ENCODE data around the gene TRPM2. TPM values are rescaled to one million over a fixed set of nuclear protein-coding genes. Genes with fewer than 3 reads are reported as not detected.
"Not testable (repeated sequence)": the region's sequence is repeated elsewhere in the genome, so short reads cannot be mapped to it uniquely, and the experiment has no call there.

The TRPM2 gene
- polyA plus RNA-seq, 2 donors, result 1.2 to 1.7 TPM

DNA sequence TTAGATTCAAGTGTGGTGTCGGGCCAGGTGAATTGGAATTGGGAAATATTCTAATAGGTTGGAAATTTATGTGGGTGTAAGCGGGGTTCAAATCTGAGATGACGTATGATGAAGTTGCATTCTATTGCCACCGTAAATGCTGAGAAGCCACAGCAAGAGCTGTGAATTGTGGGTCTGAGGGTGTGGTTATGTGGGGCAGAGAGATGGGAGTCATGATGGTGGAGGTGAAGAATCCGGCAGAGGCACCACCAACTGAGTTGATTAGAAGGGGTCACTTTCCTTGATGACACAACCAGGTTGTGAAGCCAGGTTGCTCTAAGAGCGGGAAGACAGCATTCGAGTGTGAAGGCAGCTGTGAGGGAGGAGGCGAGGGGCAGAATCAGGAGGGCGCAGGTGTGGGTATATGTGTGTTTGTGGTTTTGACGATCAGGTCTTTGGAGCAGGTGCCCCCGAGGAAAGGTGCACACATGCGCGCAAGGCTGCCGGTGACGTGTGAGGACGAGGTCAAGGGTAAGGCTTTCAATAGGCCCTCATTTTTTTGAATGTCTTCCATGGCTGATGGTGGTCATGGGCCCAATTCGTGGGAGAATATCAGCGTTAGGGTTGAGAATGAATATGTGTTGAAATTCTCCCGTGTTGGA lies 120.6 kb downstream of the TRPM2 start:
- Histone ChIP-seq H3K27ac (ENCODE audit: low read depth in 2 of 2, low read length in 1 of 2) (no peak overlapping the region), H3K4me3 (ENCODE audit: low read depth in 1 of 2, low read length in 2 of 2) (no peak overlapping the region), H3K36me3 (ENCODE audit: control insufficient read depth in 2 of 2, insufficient read depth in 2 of 2, low read length in 1 of 2) (no peaks in the 10 kb centered on the region), H3K27me3 (ENCODE audit: control insufficient read depth in 1 of 2, insufficient read depth in 2 of 2, low read length in 2 of 2) (no peaks in the 10 kb centered on the region), H3K9me3 (ENCODE audit: control insufficient read depth in 2 of 2, insufficient read depth in 1 of 2, low read depth in 1 of 2, low read length in 1 of 2) (no peaks in the 10 kb centered on the region), H3K4me1 (ENCODE audit: control insufficient read depth in 2 of 2, insufficient read depth in 2 of 2, low read length in 1 of 2) (no peaks in the 10 kb centered on the region)
- WGBS, 2 donors, result 90 to 92% methylated on average over 19 of the region's 19 CpGs

DNA sequence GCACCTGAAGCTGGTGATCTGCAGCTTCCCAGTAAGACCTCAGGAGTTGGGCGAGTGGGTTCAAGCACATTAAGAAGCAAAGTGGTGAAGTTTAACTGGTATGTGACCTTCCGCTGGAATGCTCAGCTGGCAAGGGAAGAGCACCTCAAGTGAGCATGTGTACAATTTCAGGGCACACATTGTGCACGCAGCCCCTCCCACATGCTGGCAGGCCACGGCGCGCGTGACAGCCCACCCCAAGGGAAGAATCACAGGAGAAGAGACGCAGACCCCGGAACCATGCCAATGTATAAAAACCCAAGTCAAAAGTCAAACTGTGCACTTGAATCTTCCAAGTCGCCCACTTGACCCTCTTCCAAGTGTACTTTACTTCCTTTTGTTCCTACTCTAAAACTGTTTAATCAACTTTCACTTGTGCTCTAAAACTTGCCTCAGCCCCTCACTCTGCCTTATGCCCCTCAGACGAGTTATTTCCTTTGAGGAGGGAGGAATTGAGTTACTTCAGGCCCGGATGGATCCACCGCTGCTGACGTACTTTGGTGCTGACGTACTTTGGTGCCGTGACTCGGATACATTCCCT lies 121.9 kb downstream of the TRPM2 start:
- 86 to 88% methylated on average over 17 of the region's 17 CpGs for WGBS, 2 donors
- H3K36me3 ChIP-seq (ENCODE audit: control insufficient read depth in 2 of 2, insufficient read depth in 2 of 2, low read length in 1 of 2), result no peaks in the 10 kb centered on the region
- no peak overlapping the region for H3K27ac ChIP-seq (ENCODE audit: low read depth in 2 of 2, low read length in 1 of 2)
- H3K27me3 ChIP-seq (ENCODE audit: control insufficient read depth in 1 of 2, insufficient read depth in 2 of 2, low read length in 2 of 2), result no peaks in the 10 kb centered on the region
- no peak overlapping the region for H3K4me3 ChIP-seq (ENCODE audit: low read depth in 1 of 2, low read length in 2 of 2)
- no peaks in the 10 kb centered on the region for H3K9me3 ChIP-seq (ENCODE audit: control insufficient read depth in 2 of 2, insufficient read depth in 1 of 2, low read depth in 1 of 2, low read length in 1 of 2)
- no peaks in the 10 kb centered on the region for H3K4me1 ChIP-seq (ENCODE audit: control insufficient read depth in 2 of 2, insufficient read depth in 2 of 2, low read length in 1 of 2)

DNA sequence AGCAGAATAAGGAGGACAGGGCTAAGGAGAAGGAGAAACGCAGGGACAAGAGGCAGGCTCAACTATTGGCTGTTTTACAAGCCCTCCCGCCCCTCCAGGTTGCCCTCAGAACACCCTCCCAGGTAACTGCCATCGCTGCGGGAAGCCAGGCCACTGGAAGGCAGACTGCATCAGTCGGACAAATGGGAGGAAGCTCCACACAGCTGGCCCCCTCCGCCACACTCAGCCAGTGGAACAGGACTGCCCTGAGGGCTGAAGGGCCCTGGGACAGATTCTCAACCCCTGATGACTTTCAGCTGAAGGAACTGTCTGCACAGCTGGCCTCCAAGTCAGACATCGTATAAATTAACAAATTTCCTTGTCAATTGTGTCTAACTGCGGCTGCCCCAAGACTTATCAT lies 123.7 kb downstream of the TRPM2 start:
- WGBS, 2 donors, result 70 to 76% methylated on average over 8 of the region's 8 CpGs
- H3K36me3 ChIP-seq (ENCODE audit: control insufficient read depth in 2 of 2, insufficient read depth in 2 of 2, low read length in 1 of 2), result no peaks in the 10 kb centered on the region
- H3K9me3 ChIP-seq (ENCODE audit: control insufficient read depth in 2 of 2, insufficient read depth in 1 of 2, low read depth in 1 of 2, low read length in 1 of 2), result no peaks in the 10 kb centered on the region

DNA sequence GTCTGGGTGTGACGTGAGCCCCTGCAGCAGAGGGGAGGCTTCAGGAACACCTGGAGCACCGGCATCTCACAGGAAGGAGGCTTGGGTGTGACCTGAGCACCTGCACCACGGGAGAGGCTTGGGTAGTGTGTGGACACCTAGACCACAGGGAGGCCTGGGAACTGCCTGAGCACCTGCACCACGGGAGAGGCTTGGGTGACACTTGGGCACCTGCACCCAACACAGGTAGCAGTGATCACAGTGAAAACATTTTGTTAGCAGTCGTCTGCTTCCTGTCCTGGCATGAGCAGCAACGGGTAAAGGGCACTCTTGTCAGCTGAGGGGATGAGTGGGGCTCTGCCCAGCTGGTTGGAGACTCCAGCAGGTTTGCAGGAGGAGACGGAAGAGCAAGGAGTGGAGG lies 124.3 kb downstream of the TRPM2 start:
- no peaks in the 10 kb centered on the region for H3K4me1 ChIP-seq (ENCODE audit: control insufficient read depth in 2 of 2, insufficient read depth in 2 of 2, low read length in 1 of 2)
- H3K9me3 ChIP-seq (ENCODE audit: control insufficient read depth in 2 of 2, insufficient read depth in 1 of 2, low read depth in 1 of 2, low read length in 1 of 2), result no peaks in the 10 kb centered on the region
- 57 to 67% methylated on average over 7 of the region's 7 CpGs for WGBS, 2 donors
- H3K4me3 ChIP-seq (ENCODE audit: low read depth in 1 of 2, low read length in 2 of 2), result no peak overlapping the region
- H3K36me3 ChIP-seq (ENCODE audit: control insufficient read depth in 2 of 2, insufficient read depth in 2 of 2, low read length in 1 of 2), result no peaks in the 10 kb centered on the region
- no peaks in the 10 kb centered on the region for H3K27me3 ChIP-seq (ENCODE audit: control insufficient read depth in 1 of 2, insufficient read depth in 2 of 2, low read length in 2 of 2)
- no peak overlapping the region for H3K27ac ChIP-seq (ENCODE audit: low read depth in 2 of 2, low read length in 1 of 2)

More for the DNA sequence above, 123.7 kb downstream of the TRPM2 start:
- H3K4me1 ChIP-seq (ENCODE audit: control insufficient read depth in 2 of 2, insufficient read depth in 2 of 2, low read length in 1 of 2), result no peaks in the 10 kb centered on the region
- no peak overlapping the region for H3K27ac ChIP-seq (ENCODE audit: low read depth in 2 of 2, low read length in 1 of 2)
- no peaks in the 10 kb centered on the region for H3K27me3 ChIP-seq (ENCODE audit: control insufficient read depth in 1 of 2, insufficient read depth in 2 of 2, low read length in 2 of 2)
- H3K4me3 ChIP-seq (ENCODE audit: low read depth in 1 of 2, low read length in 2 of 2), result no peak overlapping the region

DNA sequence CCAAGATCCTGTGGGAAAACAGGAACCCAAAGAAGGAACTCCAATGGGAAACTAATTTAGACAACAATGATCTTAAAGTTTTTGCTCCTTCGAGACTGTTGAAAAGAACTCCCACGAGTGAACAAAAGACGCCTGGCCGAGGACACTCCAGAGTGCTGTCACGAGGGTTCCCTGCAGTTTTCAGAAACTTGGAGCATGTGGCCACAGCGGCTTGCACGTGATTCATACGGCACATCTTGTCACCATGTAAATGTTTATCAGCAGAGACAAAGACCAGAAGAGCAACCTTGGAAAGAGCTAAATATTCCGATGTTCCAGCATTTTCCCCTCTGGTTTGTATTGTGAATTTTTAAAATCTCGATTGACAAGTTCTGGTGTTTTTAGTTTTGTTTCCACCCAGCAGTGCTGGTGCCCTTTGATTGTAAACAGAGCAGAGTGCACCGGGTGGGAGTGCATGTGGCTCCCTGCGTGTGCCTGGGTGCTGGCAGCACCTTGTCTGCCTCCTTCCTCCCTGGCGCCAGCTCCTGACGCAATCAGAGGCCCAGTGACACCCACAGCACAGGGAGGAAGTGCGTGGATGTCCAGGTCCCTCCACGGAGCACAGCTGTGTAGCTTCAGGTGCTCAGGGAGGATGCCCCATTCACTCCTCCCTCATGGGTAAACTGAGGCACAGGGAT lies 124.8 kb downstream of the TRPM2 start:
- Histone ChIP-seq H3K4me1 (ENCODE audit: control insufficient read depth in 2 of 2, insufficient read depth in 2 of 2, low read length in 1 of 2) (no peaks in the 10 kb centered on the region), H3K27me3 (ENCODE audit: control insufficient read depth in 1 of 2, insufficient read depth in 2 of 2, low read length in 2 of 2) (no peaks in the 10 kb centered on the region), H3K36me3 (ENCODE audit: control insufficient read depth in 2 of 2, insufficient read depth in 2 of 2, low read length in 1 of 2) (no peaks in the 10 kb centered on the region), H3K9me3 (ENCODE audit: control insufficient read depth in 2 of 2, insufficient read depth in 1 of 2, low read depth in 1 of 2, low read length in 1 of 2) (no peaks in the 10 kb centered on the region), H3K27ac (ENCODE audit: low read depth in 2 of 2, low read length in 1 of 2) (no peak overlapping the region), H3K4me3 (ENCODE audit: low read depth in 1 of 2, low read length in 2 of 2) (no peak overlapping the region)
- 73 to 79% methylated on average over 16 of the region's 16 CpGs for WGBS, 2 donors

DNA sequence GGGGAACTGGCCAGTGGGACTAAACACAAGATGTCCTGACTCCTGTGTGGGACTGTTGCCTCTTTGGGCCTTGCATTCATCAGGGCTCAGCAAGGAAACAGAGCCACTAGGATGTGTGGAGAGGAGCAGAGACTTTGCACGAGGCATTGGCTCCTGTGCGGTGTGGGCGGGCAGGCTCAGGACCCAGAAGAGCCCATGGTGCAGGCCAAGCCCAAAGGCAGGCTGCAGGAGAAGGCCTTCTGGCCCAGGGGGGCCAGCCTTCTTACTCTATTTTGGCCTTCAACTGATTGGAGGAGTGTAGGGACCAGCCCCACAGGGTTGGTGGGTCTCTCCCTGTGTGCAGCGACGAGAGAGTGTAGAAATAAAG lies 125.4 kb downstream of the TRPM2 start:
- Histone ChIP-seq H3K27me3 (ENCODE audit: control insufficient read depth in 1 of 2, insufficient read depth in 2 of 2, low read length in 2 of 2) (no peaks in the 10 kb centered on the region), H3K4me3 (ENCODE audit: low read depth in 1 of 2, low read length in 2 of 2) (no peak overlapping the region), H3K36me3 (ENCODE audit: control insufficient read depth in 2 of 2, insufficient read depth in 2 of 2, low read length in 1 of 2) (no peaks in the 10 kb centered on the region), H3K27ac (ENCODE audit: low read depth in 2 of 2, low read length in 1 of 2) (no peak overlapping the region), H3K9me3 (ENCODE audit: control insufficient read depth in 2 of 2, insufficient read depth in 1 of 2, low read depth in 1 of 2, low read length in 1 of 2) (no peaks in the 10 kb centered on the region), H3K4me1 (ENCODE audit: control insufficient read depth in 2 of 2, insufficient read depth in 2 of 2, low read length in 1 of 2) (no peaks in the 10 kb centered on the region)
- WGBS, 2 donors, result 88 to 96% methylated on average over 5 of the region's 5 CpGs

DNA sequence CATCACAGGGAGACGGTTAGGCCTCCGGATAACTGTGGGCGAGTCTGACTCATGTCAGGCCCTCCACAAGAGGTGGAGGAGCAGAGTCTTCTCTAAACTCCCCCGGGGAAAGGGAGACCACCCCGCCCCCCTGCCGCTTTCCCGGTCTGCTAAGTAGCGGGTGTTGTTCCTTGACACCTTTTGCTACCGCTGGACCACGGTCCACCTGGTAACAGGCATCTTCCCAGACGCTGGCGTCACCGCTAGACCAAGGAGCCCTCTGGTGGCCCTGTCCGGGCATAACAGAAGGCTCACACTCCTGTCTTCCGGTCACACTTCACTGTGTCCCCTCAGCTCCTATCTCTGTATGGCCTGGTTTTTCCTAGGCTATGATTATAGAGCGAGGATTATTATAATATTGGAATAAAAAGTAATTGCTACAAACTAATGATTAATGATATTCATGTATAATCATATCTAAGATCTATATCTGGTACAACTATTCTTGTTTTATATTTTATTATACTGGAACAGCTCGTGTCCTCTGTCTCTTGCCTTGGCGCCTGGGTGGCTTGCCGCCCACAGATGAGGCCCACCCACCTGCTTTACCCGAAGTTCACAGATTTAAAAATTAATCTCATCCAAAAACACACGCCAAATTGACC lies 126.3 kb downstream of the TRPM2 start:
- not testable (repeated sequence) for H3K36me3 ChIP-seq (ENCODE audit: control insufficient read depth in 2 of 2, insufficient read depth in 2 of 2, low read length in 1 of 2); H3K4me1 ChIP-seq (ENCODE audit: control insufficient read depth in 2 of 2, insufficient read depth in 2 of 2, low read length in 1 of 2); H3K27ac ChIP-seq (ENCODE audit: low read depth in 2 of 2, low read length in 1 of 2); H3K9me3 ChIP-seq (ENCODE audit: control insufficient read depth in 2 of 2, insufficient read depth in 1 of 2, low read depth in 1 of 2, low read length in 1 of 2); H3K27me3 ChIP-seq (ENCODE audit: control insufficient read depth in 1 of 2, insufficient read depth in 2 of 2, low read length in 2 of 2); H3K4me3 ChIP-seq (ENCODE audit: low read depth in 1 of 2, low read length in 2 of 2)
- 40% methylated on average over 19 to 21 of the region's 21 CpGs for WGBS, 2 donors

DNA sequence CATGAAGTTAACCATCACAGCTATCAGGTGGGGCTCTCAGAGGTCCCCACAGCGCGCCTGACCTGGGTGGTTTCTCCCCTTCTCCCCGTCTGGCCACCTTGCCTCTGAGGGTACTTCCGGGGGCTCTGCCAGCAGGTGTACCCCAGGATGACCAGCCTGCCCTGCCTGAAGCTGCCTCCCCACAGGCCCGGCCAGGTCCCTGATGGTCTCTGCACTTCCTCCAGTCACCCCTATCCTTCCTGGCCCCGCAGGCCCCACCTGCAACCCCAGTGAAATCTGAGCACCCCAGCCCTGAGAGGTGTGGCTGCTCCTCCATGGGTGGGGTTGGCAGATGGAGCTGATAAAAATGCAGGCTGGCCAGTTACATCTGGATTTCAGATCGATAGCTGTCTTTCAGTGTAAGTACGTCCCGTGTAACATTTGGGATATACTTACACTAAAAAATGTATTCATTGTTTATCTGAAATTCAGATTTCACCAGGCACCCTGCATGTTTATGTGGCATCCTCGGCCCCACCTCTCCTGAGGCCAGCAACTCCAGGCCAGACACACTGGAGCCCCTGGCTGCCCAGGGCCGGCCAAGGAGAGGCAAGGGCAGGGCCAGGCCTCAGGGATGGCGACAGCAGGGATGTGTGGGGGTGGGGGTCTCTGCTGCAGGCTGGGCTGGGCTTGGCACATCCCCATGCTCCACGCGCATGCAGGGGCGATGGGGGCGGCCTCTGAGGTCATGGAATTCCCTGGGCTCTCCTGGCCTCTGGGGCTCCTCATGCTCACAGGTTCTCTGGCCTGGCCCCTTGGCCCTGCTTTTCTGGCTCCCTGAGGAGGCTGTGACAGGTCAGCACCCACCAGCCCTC lies 127.0 kb downstream of the TRPM2 start:
- Histone ChIP-seq H3K4me1 (ENCODE audit: control insufficient read depth in 2 of 2, insufficient read depth in 2 of 2, low read length in 1 of 2) (no peaks in the 10 kb centered on the region), H3K9me3 (ENCODE audit: control insufficient read depth in 2 of 2, insufficient read depth in 1 of 2, low read depth in 1 of 2, low read length in 1 of 2) (no peaks in the 10 kb centered on the region), H3K27me3 (ENCODE audit: control insufficient read depth in 1 of 2, insufficient read depth in 2 of 2, low read length in 2 of 2) (no peaks in the 10 kb centered on the region), H3K27ac (ENCODE audit: low read depth in 2 of 2, low read length in 1 of 2) (no peak overlapping the region), H3K4me3 (ENCODE audit: low read depth in 1 of 2, low read length in 2 of 2) (no peak overlapping the region), H3K36me3 (ENCODE audit: control insufficient read depth in 2 of 2, insufficient read depth in 2 of 2, low read length in 1 of 2) (no peaks in the 10 kb centered on the region)
- 86 to 88% methylated on average over 16 of the region's 16 CpGs for WGBS, 2 donors

DNA sequence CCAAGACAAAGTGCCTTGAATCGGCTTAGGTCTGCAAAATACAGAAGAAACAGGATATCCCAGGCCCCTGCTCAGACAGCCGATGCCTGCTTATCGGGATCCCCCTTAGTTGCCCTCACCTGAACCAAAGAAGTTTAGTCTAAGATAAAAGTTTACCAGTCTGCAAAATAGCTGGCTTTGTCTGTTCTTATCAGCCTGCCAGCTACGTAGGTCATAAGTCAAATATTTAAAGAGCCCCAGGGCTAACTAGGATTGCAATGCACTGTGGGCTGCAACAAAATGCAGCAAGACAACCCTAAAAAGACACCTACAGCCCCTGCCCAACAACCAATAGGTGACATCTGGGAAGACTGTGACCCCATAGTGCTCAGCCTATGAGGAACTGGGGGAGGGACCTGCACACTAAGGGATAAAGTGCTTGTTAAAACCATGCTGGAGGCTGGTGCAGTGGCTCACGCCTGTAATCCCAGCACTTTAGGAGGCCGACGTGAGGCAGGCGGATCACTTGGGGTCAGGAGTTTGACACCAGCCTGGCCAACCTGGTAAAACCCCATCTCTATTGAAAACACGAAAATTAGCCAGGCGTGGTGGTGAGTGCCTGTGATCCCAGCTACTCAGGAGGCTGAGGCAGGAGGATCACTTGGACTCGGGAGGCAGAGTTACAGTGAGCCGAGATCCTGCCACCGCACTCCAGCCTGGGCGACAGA lies 129.3 kb downstream of the TRPM2 start:
- H3K9me3 ChIP-seq (ENCODE audit: control insufficient read depth in 2 of 2, insufficient read depth in 1 of 2, low read depth in 1 of 2, low read length in 1 of 2), result no peaks in the 10 kb centered on the region
- no peak overlapping the region for H3K4me3 ChIP-seq (ENCODE audit: low read depth in 1 of 2, low read length in 2 of 2)
- H3K27me3 ChIP-seq (ENCODE audit: control insufficient read depth in 1 of 2, insufficient read depth in 2 of 2, low read length in 2 of 2), result no peaks in the 10 kb centered on the region
- H3K4me1 ChIP-seq (ENCODE audit: control insufficient read depth in 2 of 2, insufficient read depth in 2 of 2, low read length in 1 of 2), result no peaks in the 10 kb centered on the region
- no peaks in the 10 kb centered on the region for H3K36me3 ChIP-seq (ENCODE audit: control insufficient read depth in 2 of 2, insufficient read depth in 2 of 2, low read length in 1 of 2)
- no peak overlapping the region for H3K27ac ChIP-seq (ENCODE audit: low read depth in 2 of 2, low read length in 1 of 2)
- WGBS, 2 donors, result 70 to 73% methylated on average over 14 of the region's 14 CpGs

All from esophagus (tissue), 2 donors.